ENCODE results near the gene MATK.

MATK gene

DNA sequence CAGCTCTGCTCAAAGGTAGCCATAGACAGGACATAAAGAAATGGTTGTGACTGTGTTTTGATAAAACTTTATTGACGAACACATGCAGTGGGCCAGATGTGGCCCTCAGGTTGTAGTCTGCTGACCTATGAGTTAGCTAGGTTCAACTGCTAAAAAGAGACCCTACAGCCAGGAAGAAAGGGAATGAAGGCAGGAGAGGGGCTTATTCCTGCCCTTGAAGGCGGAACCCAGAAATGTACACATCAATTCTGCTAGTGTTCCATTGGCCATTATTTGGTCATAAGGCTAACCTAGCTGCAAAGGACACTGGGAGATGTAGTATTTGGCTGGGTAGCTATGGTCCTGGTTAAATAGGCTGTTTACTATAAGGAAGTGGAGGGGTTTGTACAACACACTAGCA lies 42.7 kb downstream of the MATK start:
- TF ChIP-seq, protein P1, sequence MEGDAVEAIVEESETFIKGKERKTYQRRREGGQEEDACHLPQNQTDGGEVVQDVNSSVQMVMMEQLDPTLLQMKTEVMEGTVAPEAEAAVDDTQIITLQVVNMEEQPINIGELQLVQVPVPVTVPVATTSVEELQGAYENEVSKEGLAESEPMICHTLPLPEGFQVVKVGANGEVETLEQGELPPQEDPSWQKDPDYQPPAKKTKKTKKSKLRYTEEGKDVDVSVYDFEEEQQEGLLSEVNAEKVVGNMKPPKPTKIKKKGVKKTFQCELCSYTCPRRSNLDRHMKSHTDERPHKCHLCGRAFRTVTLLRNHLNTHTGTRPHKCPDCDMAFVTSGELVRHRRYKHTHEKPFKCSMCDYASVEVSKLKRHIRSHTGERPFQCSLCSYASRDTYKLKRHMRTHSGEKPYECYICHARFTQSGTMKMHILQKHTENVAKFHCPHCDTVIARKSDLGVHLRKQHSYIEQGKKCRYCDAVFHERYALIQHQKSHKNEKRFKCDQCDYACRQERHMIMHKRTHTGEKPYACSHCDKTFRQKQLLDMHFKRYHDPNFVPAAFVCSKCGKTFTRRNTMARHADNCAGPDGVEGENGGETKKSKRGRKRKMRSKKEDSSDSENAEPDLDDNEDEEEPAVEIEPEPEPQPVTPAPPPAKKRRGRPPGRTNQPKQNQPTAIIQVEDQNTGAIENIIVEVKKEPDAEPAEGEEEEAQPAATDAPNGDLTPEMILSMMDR (IDR thresholded peaks at IDR 0.05) = no peak

DNA sequence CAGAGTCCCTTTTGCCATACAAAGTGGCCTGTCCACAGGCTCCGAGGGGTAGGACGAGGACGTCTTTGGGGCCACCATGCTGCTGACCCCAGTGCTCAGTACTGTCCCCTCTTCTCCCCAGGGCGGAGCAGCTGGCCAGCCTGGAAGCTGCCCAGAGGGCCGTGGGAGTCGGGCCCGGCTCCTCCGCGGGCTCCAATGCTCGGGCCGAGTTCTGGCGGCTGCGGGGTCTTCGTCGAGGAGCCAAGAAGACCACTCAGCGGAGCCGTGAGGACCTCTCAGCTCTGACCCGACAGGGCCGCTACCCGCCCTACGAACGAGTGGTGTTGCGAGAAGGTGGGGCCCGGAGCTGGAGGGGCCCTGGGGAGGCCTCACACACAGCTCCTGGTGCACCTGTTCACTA lies 45.8 kb downstream of the MATK start:
- TF ChIP-seq, protein P1 (IDR thresholded peaks at IDR 0.05) = no peak

DNA sequence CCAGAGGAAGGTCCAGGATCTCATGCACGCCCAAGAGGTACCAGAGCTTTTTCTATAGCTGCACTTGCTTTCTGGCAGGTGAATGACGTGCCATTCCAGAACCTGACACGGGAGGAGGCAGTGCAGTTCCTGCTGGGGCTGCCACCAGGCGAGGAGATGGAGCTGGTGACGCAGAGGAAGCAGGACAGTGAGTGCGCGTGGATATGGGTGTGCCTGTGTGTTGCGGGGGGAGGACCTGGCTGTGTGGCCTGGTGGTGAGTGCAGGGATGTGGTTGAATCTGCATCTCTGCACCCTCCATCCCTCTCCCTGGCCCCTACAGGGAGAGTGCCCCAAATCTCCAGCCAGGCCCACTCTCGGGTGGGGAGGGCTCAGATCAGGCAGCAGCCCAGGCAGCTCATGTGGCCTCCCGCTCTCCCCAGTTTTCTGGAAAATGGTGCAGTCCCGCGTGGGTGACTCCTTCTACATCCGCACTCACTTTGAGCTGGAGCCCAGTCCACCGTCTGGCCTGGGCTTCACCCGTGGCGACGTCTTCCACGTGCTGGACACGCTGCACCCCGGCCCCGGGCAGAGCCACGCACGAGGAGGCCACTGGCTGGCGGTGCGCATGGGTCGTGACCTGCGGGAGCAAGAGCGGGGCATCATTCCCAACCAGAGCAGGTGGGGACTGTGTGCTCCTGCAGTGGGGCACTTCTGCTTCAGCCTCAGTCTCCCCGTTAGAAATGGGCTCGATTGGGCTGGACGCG lies 47.5 kb downstream of the MATK start:
- TF ChIP-seq, protein P1 (IDR thresholded peaks at IDR 0.05) = no peak

DNA sequence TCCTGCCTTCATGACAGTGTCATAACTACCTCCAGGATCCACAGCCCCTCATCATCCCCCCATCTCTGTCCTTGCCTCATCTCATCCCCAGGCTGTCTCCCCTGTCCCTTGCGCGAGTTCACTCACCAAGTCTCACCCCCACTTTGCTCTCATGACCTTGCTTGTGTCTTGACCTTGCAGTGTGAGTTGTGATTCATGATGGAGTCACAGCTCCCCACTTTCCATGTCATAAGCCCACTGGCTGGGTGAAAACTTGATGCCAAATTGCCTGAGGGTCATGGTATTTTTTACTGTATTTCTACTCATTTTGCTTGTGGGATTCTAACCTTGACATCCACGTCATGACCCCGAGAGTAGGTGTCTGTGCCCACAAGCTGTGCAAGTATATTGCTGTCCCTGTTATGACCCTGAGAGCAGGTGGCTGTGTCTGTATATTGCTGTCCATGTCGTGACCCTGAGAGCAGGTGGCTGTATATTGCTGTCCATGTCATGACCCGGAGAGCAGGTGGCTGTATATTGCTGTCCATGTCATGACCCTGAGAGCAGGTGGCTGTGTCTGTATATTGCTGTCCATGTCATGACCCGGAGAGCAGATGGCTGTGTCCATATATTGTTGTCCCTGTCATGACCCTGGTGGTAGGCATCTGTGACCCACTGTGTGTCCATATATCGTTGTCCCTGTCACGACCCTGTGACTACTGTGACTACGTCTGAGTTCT lies 48.5 kb downstream of the MATK start:
- TF ChIP-seq, protein P1 (IDR thresholded peaks at IDR 0.05) = no peak

DNA sequence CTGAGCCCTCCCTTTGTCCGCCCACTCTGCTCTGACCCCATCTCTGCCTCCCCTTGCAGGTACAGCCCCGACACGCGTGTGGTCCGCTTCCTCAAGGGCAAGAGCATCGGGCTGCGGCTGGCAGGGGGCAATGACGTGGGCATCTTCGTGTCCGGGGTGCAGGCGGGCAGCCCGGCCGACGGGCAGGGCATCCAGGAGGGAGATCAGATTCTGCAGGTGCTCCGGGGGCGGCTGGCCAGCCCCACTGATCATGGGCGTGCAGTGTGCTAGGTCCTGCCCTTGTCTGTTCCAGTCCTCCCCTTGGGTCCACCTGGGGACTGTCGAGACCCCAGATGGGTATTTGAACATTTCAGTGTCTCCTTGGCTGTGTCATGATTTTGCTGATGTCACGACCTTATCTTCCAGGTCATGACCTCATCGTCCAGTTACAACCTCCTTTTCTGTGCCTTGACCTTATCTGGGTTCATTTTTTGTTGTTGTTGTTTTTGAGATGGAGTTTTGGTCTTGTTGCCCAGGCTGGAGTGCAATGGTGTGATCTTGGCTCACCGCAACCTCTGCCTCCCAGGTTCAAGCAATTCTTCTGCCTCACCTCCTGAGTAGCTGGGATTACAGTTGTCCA lies 50.0 kb downstream of the MATK start:
- TF ChIP-seq, protein P1 (IDR thresholded peaks at IDR 0.05) = no peak

DNA sequence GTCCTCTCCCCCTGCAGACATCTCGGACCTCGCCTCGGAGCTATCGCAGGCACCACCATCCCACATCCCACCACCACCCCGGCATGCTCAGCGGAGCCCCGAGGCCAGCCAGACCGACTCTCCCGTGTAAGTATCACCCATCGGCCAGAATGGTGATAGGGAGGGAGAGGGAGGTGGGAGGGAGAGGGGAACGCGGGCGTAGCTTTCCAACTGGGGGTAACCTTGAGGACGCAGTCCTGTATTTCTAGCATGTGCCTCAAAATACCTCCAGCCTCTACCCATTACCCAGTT lies 51.9 kb downstream of the MATK start:
- TF ChIP-seq, protein P1 (IDR thresholded peaks at IDR 0.05) = no peak

DNA sequence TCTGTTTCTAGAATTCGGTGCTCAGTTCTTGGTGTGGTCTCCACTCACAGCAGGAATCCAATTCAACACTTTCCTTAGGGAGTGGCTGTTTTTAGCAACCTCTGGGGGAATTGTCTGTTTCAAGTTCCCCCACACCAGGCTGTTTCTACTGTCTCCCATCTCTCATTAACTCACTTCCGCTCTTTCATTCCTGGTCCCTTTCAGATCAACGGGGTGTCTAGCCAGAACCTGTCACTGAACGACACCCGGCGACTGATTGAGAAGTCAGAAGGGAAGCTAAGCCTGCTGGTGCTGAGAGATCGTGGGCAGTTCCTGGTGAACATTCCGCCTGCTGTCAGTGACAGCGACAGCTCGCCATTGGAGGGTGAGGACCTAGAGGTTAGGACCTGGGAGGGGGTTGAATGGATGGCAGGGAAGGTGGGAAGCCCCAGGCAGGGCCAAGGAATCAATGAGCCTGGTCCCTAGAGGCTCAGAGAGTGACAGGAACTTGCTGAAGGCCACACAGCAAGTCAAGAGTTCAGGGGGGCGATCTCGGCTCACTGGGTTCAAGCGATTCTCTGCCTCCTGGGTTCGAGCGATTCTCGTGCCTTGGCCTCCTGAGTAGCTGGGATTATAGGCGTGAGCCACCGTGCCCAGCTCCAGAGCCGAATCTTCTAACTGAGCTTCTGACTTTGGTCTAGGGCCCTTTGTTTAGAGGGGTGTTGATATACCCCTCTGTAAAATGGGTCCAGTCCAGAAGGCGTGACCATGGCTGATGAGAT lies 52.5 kb downstream of the MATK start:
- TF ChIP-seq, protein P1 (IDR thresholded peaks at IDR 0.05) = no peak
